Progenitor cell of endocrine pancreas (in vitro differentiated cells): ENCODE measurements around the gene AP2A2. TPM values are rescaled to one million over a fixed set of nuclear protein-coding genes. Genes with fewer than 3 reads are reported as not detected.

Experiments used
- DNase-seq: peaks from one replicate; pipeline ENCODE4 v3.0.0; 2021; ENCODE audit warnings: low spot score; ENCODE audit not compliant: unreplicated experiment
- H3K27ac Mint-ChIP-seq: 2 replicates; pipeline ENCODE4 v1.8.0; 2021; ENCODE audit warnings: mild to moderate bottlenecking, moderate library complexity, mixed read lengths
- H3K27me3 Mint-ChIP-seq: 2 replicates; pipeline ENCODE4 v1.8.0; 2021; ENCODE audit warnings: mixed read lengths
- H3K36me3 Mint-ChIP-seq: 2 replicates; pipeline ENCODE4 v1.8.0; 2022; ENCODE audit warnings: mixed read lengths; ENCODE audit not compliant: insufficient read depth
- H3K4me1 Mint-ChIP-seq: 2 replicates; pipeline ENCODE4 v1.8.0; 2021; ENCODE audit warnings: low read depth, mixed read lengths
- H3K4me3 Mint-ChIP-seq: 2 replicates; pipeline ENCODE4 v1.8.0; 2021; ENCODE audit warnings: low read depth, mild to moderate bottlenecking, moderate library complexity, mixed read lengths
- H3K9me3 Mint-ChIP-seq: 2 replicates; pipeline ENCODE4 v1.8.0; 2021; ENCODE audit warnings: low read depth, mixed read lengths
- CTCF ChIP-seq: fragments of 200-600 bp; sonication (generic); IDR thresholded peaks from one replicate; pipeline ENCODE4 v1.5.0; 2021; ENCODE audit warnings: antibody characterized with exemption, mild to moderate bottlenecking; ENCODE audit not compliant: unreplicated experiment
- total RNA-seq: library from RNA; stranded (reverse); gene quantifications from 2 replicates; pipeline ENCODE4 v1.2.1, GENCODE V29; 2021

AP2A2 gene
- total RNA-seq, 1 donor from 2014 or later, result 88.8 TPM

DNA sequence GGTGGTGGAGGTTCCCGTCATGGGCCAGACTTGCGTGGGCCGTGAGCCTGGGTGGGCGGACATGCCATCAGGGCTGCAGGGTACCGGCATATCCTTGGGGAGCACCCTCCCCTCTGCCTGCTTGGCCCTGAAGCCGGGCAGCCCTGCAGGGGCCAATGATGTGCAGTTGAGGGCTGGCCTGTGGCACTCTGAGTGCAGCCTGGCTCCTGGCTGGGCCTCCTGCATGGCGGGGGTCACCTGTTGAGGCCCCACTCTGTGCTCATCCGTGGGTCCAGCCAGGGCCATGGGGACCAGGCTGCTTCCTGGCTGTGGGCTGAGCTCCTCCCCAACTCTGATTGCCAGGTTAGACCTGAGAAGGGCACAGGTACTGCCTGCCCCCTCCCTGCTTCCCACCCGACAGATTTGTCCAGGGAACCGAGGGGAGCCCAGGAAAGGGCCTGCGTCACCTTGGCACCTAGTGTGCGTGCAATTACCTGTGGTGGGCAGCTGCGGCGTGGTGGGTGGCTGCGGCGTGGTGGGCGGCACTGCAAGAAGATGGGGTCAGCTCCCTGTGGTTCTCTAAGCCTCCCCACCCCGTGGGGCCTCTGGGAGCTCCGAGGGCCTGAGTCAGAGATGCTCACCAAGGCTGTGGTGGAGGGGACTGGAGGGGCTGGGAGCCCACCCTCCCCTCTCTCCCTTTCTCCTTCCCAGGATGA, 94.7 kb downstream of the AP2A2 start:
- no peaks in the 10 kb centered on the region for H3K27me3 Mint-ChIP-seq
- H3K9me3 Mint-ChIP-seq, result peaks cover 17% of the 10 kb centered on the region
- H3K36me3 Mint-ChIP-seq, result peaks cover 17% of the 10 kb centered on the region
- H3K4me1 Mint-ChIP-seq, result no peaks in the 10 kb centered on the region
- no peak overlapping the region for H3K27ac Mint-ChIP-seq
- no peak overlapping the region for H3K4me3 Mint-ChIP-seq
- DNase-seq, result no peak
- no peak for TF ChIP-seq CTCF

GRCh38 chr11:1022411-1022810, 96.7 kb downstream of the AP2A2 start:
- TF ChIP-seq CTCF, result no peak
- DNase-seq, result no peak

GRCh38 chr11:1022908-1023810, 97.5 kb downstream of the AP2A2 start:
- no peaks in the 10 kb centered on the region for H3K9me3 Mint-ChIP-seq
- TF ChIP-seq CTCF, result no peak
- no peak overlapping the region for H3K27ac Mint-ChIP-seq
- no peaks in the 10 kb centered on the region for H3K4me1 Mint-ChIP-seq
- H3K27me3 Mint-ChIP-seq, result no peaks in the 10 kb centered on the region
- no peak for DNase-seq
- H3K4me3 Mint-ChIP-seq, result no peak overlapping the region
- peaks cover under 1% of the 10 kb centered on the region for H3K36me3 Mint-ChIP-seq

More at GRCh38 chr11:1022411-1022810, 96.7 kb downstream of the AP2A2 start:
- Mint-ChIP-seq H3K27me3 (no peaks in the 10 kb centered on the region), H3K27ac (no peak overlapping the region), H3K4me3 (no peak overlapping the region), H3K36me3 (peaks cover 7% of the 10 kb centered on the region), H3K4me1 (no peaks in the 10 kb centered on the region), H3K9me3 (peaks cover 5% of the 10 kb centered on the region)

GRCh38 chr11:1023811-1024596, 98.3 kb downstream of the AP2A2 start:
- Mint-ChIP-seq H3K27ac (no peak overlapping the region), H3K9me3 (no peaks in the 10 kb centered on the region), H3K27me3 (no peaks in the 10 kb centered on the region), H3K36me3 (no peaks in the 10 kb centered on the region), H3K4me3 (no peak overlapping the region), H3K4me1 (no peaks in the 10 kb centered on the region)
- TF ChIP-seq CTCF, result no peak
- DNase-seq, result no peak
